Fibroblast of skin of right biceps (primary cell): ENCODE results near the gene PLVAP.
A peak's percentile ranks its signal among the peaks of the same experiment; 100 is the strongest.

Experiments
- DNase-seq: peaks from one replicate; pipeline ENCODE4 v3.0.0-alpha.2; 2013

PLVAP gene

GRCh38 chr19:17333611-17334413 lies 43.3 kb downstream of the PLVAP start:
- DNase-seq = peak; percentile 91

- DNase-seq = peak; percentile 63
Observed at GRCh38 chr19:17332677-17333581, 44.2 kb downstream of the PLVAP start.

GRCh38 chr19:17332360-17332676 lies 44.8 kb downstream of the PLVAP start:
- no peak for DNase-seq

- no peak for DNase-seq
Observed at GRCh38 chr19:17331045-17331558, 46.0 kb downstream of the PLVAP start.

DNA sequence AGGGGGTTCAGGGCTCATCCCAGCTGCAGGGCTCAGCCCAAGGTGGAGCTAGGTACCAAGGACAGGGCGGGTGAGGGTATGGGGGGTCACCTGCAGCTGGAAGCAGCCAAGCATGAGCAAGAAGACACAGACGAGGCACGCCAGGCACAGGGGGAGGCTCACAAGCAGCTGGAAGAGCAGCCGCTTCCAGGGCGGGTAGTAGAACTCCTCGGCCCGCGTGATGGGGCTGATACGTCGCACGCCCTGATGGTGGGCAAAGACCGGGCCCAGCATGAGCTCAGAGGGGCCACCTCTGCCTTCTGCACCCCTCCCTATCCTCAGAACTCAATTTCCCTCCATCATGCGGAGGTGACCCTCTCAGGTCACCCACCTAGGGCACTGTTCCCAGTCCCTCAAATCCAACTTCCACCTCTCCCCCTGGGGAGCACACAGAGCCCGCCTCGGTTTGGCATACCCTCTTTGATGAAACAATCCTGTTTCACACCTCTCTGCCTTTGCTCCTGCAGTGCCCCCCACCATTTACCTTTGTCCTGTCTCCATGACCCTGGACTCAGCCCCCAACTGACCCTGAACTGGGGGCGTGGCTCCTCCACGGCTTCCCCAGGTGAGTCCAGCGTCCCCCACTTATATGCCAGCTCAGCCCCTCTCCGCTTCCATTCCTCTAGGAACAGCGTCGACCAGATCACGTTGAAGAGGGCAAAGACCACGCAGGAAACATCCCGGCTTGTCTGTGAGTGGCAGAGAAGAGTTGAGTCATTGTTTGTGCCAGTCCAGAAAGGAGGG lies 46.7 kb downstream of the PLVAP start:
- DNase-seq = no peak

GRCh38 chr19:17329366-17330261 lies 47.5 kb downstream of the PLVAP start:
- DNase-seq = no peak

DNA sequence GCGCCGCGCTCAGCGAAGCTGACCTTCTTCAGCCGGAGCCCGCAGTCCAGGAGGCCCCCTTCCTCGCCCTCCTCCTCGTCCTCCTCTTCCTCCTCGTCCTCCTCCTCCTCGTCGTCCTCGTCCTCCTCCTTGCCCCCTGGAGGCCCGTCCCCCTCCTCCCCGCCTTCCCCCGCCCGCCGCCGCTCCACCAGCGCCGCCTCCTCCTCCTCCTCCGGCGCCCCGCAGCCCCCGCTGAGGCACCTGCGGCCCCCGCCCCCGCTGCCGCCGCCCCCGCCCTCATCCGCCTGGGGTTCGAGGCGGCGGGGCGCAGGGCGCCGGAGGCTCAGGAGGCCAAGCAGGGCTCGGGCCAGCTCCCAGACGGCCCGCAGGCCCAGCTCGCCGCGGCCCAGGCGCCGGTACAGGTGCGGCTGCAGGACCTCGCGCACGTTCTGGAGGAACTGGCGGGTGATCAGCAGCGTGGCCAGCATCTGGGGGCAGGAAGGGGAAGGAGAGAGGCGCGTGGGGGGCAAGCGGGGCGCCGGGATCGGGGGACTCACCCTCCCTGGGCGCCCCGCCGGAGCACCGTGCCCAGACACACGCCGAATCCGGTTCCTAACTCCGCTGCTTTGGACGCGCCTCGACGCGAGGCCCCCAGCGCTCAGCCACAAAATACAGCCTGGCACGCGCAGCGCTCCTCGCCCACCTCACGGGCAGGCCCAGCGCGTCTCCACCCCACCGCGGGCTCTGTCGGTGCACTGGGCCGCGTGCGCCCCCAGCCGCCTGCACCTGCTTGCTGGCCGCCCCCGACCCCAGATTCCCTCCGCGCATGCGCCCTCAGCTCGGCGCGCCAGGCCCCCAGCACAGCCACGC lies 48.4 kb downstream of the PLVAP start:
- DNase-seq = no peak

DNA sequence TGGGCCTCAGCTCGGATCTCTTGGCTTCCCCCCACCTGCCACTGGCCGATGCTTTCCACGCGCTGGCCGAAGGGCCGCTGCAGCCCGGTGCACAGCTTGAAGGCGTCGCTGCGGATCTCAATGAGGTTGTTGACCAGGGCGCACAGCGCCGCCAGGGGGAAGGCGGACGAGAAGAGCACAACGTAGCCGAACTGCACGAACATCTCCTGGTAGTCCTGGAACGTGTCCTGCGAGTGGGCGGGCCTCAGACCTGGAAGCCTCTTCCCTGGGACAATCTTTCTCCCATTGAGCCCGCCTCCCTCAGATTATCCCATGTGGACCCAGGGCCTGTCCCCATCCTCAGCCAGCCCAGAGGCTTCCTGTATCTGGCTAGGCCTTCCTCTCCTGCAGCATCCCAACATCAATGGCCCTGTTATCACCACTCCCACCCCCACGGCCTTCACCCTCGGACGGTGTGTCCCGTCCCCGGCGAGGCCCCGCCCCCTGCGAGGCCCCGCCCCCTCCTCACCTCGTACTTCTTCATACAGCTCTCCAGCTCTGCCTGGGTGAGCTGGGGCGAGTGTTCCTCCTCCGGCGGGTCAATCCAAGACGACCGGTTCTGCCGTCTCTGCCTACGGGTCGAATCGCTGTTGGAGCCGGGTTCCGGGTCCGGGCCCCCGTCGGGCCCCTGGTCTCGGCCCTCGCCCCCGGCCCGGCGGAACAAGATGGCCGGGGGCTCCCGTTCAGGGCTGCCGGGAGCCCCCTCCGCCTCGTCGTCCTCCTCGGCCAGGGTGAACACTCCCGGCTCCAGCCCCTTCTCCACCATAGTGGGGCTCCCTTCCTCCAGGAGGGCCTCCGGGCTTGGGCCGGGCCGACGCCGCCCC lies 49.3 kb downstream of the PLVAP start:
- no peak for DNase-seq

GRCh38 chr19:17327068-17327653 lies 50.0 kb downstream of the PLVAP start:
- DNase-seq = no peak

DNA sequence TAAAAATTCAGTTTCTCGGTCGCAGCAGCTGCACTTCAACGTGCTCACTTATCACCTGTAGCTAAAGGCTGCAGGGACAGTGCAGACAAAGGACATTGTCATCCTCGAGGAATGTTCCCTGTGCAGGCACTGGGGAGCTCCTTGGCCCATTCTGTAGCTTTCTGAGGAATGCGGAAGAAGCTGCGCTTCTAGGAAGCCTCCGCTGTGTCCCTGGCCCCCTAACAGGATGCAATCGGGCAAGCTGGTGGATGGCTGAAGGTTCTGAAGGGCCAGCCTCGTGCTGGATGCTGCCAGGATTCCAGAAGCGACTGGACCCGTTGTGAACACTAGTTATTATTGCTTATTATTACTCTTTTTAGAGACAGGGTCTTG lies 50.6 kb downstream of the PLVAP start:
- no peak for DNase-seq

GRCh38 chr19:17325881-17326594 lies 51.1 kb downstream of the PLVAP start:
- no peak for DNase-seq

DNA sequence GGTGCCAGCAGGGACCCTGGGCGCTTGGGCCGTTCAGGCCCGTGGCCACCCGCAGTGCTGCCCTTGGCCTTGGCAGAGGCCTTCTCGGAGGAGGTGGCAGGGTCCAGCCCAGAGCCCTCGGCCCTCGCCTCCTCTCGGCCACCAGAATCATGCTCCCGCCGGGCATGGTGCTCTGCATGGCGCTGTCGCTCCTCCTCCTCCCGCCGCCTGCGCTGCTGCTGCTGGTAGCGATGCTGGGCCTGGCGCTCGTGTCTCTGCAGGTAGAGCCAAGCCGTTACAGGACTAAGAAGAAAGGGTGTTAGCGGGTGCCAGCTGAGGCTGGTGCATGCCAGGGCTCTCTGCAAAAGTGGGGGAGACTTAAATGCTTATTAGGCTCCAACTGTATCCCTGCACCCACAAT lies 52.0 kb downstream of the PLVAP start:
- DNase-seq = no peak

- DNase-seq = no peak
Observed at GRCh38 chr19:17324357-17325114, 52.6 kb downstream of the PLVAP start.

DNA sequence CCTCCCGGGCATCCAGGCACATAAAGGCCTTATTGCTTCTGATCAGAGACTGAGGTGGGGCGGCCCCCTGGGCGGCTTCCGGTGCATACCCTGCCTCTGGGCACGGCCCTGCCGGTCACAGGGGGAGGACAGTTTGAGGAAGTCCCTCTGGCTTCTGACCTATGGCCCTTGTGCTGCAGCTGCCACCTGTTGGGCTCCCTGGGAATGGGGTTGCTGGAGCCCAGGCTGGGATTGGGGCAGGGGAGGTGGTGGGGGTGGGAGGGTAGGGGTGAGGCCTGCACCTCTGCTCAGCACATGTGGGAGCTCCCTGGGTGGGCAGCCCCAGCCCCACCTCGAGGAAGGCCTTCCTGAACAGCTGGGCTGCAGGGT lies 53.2 kb downstream of the PLVAP start:
- no peak for DNase-seq

GRCh38 chr19:17323300-17323963 lies 53.7 kb downstream of the PLVAP start:
- DNase-seq = no peak

DNA sequence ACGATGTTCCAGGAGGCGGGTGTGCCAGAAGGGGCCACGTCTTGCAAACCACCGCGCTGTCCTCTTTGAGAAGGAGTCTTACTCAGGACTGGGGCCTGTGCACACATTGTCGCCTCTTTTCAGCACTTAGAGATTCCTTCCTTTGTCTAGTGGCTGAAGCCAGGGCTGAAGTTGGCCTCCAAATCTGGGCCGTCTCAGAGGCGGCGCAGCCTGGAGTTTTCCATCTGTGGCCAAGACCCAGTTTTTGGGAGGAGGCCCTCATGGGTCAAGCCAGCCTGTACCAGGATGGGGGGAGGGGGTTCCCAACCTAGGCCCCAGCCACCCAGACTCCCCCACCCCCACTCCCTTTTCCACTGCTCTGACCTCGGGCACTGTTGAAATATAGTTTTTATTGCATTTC lies 54.3 kb downstream of the PLVAP start:
- no peak for DNase-seq

- no peak for DNase-seq
Observed at GRCh38 chr19:17321655-17322489, 55.3 kb downstream of the PLVAP start.
